K562 treated with DMSO at 1 percent for 12 hours (cell line): ENCODE measurements around the gene ILF2. TPM values are rescaled to one million over a fixed set of nuclear protein-coding genes. Genes with fewer than 3 reads are reported as not detected.

Experiments
- total RNA-seq: library from RNA; unstranded; fragments of 300-600 nt; gene quantifications from 2 replicates; pipeline ENCODE4 v1.2.3, GENCODE V29; 2022; ENCODE audit not compliant: insufficient read depth

The ILF2 gene
- total RNA-seq: 231 and 265 TPM in 2 replicates

GRCh38 chr1:153670859-153671627 is at the start of gene ILF2:
TSS of gene ILF2 (minus strand) at chr1:153670993. CDS start at chr1:153670922, 71 bp downstream.

GRCh38 chr1:153678519-153679336 is 7.9 kb upstream of the ILF2 start, which contains the start of gene NPR1:
TSS of gene NPR1 (plus strand) at chr1:153678688. CDS start at chr1:153679109, 421 bp downstream.

DNA sequence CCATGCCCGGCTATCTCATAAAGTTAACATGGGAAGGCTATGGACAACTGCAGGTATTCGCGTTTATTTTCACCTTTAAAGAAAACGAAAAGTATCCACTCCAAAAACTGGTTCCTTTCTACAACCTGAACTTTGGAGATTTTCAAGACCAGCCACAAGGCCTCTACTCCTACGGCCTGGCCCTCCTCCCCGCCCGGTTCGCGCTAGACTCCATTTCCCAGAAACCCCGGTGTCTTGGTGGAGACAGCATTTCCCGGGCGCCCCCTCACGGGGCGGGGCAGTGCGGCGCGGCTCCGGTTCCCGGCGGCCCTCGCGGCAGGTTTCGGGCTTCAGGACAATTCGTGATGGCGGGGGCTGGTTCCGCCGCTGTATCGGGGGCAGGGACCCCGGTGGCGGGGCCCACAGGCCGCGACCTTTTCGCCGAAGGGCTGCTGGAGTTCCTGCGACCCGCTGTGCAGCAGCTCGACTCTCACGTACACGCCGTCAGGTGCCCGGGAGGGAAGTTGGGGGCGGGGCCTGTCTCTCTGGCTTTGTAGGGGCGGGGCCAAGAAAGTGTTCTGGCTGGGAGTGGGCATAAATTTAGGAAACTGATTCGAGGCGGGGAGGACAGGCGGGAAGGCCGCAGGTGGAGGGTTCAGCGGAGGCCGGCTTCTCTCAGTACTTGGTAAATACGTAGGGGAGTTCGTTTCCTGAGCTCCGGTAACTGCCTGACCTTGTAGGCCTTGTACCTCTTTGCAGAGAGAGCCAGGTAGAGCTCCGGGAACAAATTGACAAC is 12.2 kb downstream of the ILF2 start, which contains the start of gene SNAPIN:
TSS of gene SNAPIN (plus strand) at position 304 of the 775 bp plus-strand sequence. CDS start at position 345, 41 bp downstream.

GRCh38 chr1:153633754-153634665 is 36.8 kb downstream of the ILF2 start, which contains the start of gene CHTOP:
TSS of gene CHTOP (plus strand) at chr1:153634066. CDS start at chr1:153636589, 2,523 bp downstream.

GRCh38 chr1:153627715-153628626 is 42.8 kb downstream of the ILF2 start, which contains the start of gene S100A1:
TSS of gene S100A1 (plus strand) at chr1:153628434. CDS start at chr1:153630522, 2,088 bp downstream.

DNA sequence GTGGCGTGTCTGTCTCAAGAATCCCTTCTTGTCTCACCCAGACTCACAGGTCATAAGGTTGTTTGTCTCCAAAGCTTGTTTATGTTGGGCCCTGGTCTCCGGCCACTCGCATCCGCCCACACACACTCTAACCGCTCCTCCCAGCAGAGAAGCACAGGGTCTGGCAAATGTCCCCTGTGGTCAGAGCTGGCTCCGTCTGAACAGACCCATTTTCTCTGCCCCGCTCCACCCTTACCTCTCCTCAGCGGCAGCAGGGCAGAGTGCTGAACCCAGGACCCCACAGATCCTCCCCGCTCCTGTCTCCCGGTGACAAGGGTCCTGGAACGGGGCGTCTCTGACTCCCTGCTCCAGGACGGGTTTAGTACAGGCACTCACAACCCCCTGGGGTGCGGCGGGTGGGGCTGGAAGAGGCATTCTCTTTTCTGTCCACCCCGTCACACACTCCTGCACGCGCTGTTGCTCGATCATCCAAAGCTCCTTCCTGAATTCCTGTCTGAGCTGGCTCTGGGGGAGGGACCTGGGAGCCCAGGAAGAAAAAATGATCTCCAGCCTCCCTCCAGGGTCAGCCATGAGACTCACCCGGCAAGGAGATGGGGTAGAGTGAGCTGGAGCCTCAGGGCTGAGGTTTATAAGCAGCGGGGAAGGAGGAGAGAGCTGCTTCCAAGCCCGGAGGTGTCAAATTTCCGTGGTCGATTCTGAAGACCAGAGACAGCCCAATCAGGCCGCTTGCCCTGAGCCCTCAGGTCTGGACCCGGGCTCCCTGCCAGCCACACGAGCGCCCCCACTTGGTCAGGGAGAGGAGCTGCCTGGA is 43.7 kb downstream of the ILF2 start, which contains the start of gene S100A13:
TSS of gene S100A13 (minus strand) at position 602 of the 811 bp plus-strand sequence. CDS start 1,033 bp downstream, outside the sequence.

DNA sequence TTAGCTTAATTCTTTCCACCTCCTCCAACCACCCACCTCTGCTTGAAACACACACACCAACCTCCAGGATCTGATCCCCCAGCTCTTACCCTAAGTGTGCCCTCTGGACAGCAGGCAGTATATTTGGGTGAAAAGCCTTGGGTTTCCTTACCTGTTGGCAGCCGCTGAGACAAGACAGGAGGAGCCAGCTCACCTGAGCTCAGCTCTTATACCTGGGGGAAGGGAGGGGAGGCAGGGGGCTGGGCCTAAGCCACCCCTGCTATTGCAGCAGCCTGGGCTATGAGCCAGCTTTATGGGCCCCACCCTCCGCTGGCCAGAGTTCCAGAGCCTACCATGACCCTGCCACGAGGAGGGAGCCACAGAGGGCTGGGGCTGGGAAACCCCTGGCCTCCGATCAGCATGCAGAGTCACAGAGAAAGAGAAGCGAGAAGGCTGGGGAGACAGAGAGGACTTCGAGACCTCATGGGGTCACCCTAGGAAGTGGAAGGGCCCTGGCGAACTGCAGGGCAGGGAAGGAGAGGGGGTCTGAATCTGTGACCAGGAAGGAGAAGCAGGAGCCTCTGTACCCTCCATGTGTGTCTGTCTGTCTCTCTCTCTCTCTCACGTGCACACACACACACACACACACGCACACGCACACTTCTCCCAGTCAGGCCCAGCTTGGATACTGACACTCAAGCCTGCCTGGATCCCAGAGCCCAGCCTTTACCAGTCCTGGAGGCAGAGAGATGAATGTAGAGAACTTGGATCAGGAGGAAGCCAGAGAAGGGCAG is 54.5 kb downstream of the ILF2 start, which contains the start of gene S100A14:
TSS of gene S100A14 (minus strand) at position 182 of the 773 bp plus-strand sequence. CDS start 467 bp downstream, outside the sequence.

DNA sequence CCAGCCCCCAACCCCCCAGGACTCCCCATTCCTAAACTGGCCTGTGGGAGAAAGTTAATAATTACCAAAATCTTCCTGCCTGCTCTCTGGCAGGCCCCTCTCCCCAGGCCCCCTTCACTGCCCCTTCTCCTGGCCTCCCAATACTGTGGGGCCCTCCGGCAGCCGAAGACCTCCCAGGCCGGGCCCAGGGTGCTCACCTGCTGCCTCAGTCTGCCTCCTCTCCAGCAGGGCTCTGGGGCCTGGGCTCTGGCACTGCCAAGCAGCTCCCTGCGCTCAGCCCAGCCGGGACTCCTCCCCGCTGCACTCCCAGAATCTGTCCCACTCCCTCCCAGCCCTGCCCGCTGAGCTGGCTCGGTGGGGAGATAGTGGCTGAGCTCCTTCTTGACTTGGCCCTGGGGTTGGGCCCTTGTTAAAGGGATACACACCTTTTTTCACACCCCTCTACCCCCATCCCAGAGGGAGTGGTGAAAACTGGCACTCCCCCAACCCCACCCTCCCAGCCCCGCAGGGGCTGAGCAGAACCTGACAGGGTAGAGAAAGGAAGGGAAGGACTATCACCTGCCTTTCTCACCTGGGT is 58.0 kb downstream of the ILF2 start, which contains the start of gene S100A16:
TSS of gene S100A16 (minus strand) at position 383 of the 577 bp plus-strand sequence. CDS start 4,986 bp downstream, outside the sequence.

Other genes starting within 250 kb of the ILF2 start
- gene S100A7, start 210.3 kb downstream of the ILF2 start, total RNA-seq: not detected in 2 replicates
- 16.1 and 19.6 TPM in 2 replicates for gene S100A6, start 135.0 kb downstream of the ILF2 start, total RNA-seq
- gene S100A5, start 130.1 kb downstream of the ILF2 start, total RNA-seq: 4.4 TPM in 1 of 2 replicates, not detected in the other
- gene S100A4, start 125.2 kb downstream of the ILF2 start, total RNA-seq: 5.3 and 10.6 TPM in 2 replicates
- gene S100A3, start 121.7 kb downstream of the ILF2 start, total RNA-seq: not detected in 2 replicates
- gene S100A2, start 105.1 kb downstream of the ILF2 start, total RNA-seq: not detected in 2 replicates
- gene S100A16, start 57.9 kb downstream of the ILF2 start, total RNA-seq: 3.9 and 4.2 TPM in 2 replicates
- gene S100A14, start 54.7 kb downstream of the ILF2 start, total RNA-seq: 0.91 TPM in 1 of 2 replicates, not detected in the other
- gene S100A13, start 43.5 kb downstream of the ILF2 start, total RNA-seq: 118 and 224 TPM in 2 replicates
- gene S100A1, start 42.6 kb downstream of the ILF2 start, total RNA-seq: 36.6 and 61.5 TPM in 2 replicates
- 38.3 and 65.7 TPM in 2 replicates for gene CHTOP, start 36.9 kb downstream of the ILF2 start, total RNA-seq
- 44.4 and 45.1 TPM in 2 replicates for gene SNAPIN, start 12.3 kb downstream of the ILF2 start, total RNA-seq
- not detected in 2 replicates for gene NPR1, start 7.7 kb upstream of the ILF2 start, total RNA-seq
- gene INTS3, start 57.1 kb upstream of the ILF2 start, total RNA-seq: 11.0 and 33.4 TPM in 2 replicates
- gene SLC27A3, start 104.4 kb upstream of the ILF2 start, total RNA-seq: 7.4 and 8.9 TPM in 2 replicates